Superior temporal gyrus (tissue), 1 donor: ENCODE measurements around the gene USP15.
"Not testable (repeated sequence)": the region's sequence is repeated elsewhere in the genome, so short reads cannot be mapped to it uniquely, and the experiment has no call there.

Experiments used
- DNase-seq: peaks from one replicate; pipeline ENCODE4 v3.0.0-alpha.2; 2016; ENCODE audit errors: extremely low spot score

USP15 gene

DNA sequence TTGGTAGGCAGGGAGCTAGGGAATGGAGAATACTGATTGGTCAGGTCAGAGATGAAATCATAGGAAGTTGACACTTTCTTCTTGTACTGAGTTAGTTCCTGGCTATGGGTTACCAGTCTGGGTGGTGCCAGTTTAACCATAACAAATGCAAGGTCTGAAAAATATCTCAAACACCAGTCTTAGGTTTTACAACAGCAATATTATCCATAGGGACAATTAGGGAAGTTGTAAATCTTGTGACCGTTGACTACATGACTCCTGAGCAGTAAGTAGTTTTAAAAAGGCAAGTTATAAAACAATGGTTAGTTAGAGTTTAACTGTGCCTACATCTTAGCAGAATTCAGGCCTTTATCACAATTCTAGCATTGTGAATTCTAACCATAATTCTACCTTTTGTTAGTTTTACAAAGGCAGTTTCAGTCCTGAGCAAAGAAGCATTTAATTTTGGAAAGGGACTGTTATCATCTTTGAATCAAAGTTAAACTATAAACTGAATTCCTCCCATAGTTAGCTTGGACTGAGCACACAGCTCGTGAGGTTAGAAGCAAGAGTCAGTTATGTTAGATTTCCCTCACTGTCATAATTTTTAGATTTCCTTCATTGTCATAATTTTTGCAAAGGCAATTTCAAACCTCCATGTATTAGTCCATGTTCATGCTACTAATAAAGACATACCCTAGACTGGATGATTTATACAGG, 186.7 kb downstream of the USP15 start:
- DNase-seq = no peak

DNA sequence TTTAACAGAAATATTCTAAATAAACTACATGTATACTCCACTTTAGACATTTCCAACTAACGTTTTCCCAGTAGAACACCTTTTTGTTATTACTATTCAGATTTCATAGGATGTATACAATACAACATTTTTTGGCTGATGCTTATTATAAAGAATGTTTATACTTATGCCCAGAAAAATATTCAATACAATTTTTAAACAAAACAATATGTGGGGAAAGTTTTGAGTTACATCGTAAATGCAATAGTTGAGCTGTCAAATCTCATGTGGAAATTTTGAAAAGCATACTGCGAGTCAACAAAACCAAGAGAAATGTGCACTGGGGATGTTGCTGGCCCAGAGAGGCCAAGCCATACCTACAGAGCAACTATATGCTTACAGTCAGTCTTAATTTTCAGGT, 188.2 kb downstream of the USP15 start:
- DNase-seq = no peak

DNA sequence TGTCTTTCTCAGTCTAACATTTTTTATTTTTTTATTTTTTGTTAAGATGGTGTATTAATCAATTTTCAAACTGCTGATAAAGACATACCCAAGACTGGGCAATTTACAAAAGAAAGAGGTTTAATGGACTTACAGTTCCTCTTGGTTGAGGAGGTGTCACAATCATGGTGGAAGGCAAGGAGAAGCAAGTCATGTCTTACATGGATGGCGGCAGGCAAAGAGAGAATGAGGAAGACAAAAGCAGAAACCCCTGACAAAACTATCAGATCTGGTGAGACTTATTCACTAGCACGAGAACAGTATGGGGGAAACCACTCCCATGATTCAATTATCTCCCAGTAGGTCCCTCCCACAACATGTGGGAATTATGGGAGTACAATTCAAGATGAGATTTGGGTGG, 195.2 kb downstream of the USP15 start:
- DNase-seq = not testable (repeated sequence)

DNA sequence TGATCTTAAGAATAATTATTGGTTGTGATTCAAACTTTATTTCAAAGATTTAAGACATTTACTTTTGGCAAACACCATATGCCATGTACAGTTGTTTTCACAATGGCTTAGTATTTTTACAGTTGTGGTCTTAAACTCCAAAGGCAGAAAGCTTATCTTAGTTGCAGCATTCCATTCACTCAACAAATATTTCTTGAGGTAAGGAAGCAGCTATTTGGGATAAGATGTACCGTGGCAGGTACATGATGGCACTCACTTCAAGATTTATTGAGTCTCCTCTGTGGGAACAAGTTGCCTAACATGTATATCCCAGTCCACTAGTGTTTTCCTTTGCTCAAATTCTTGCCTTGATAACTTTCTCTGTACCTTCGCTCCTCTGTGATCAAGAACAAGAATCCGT, 198.4 kb downstream of the USP15 start:
- DNase-seq = no peak

DNA sequence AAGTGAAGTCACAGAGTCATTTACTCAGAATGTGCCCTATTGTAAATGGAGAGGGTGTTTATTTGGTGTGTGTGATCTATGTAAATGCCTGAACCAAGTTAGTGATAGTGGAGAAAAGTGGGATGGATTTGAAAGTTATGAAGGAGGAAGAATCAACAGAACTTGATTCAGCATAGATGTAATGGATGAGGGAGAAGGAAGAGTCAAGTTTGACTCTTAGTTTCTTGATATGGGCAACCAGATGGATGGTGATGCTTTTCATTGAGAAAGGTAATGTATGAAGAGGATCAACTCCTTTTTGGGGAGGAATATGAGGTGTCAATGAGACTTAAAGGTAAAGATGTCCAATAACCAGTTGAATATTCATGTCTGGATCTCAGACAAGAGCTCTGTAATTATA, 199.8 kb downstream of the USP15 start:
- no peak for DNase-seq

DNA sequence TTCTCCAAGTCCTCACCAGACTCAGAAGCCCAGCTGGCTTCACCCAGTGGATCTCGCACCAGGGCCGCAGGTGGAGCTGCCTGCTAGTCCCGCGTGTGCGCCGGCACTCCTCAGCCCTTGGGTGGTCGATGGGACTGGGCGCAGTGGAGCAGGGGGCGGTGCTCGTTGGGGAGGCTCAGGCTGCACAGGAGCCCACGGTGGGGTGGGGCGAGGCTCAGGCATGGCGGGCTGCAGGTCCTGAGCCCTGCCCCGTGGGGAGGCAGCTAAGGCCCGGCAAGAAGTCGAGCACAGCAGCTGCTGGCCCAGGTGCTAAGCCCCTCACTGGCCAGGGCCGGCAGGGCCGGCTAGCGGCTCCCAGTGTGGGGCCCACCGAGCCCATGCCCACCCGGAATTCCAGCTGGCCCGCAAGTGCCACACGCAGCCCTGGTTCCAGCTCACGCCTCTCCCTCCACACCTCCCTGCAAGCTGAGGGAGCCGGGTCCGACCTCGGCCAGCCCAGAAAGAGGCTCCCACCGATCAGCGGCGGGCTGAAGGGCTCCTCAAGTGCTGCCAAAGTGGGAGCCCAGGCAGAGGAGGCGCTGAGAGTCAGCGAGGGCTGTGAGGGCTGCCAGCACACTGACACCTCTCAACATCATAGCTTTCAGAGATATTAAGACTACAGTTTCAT, 201.1 kb downstream of the USP15 start:
- not testable (repeated sequence) for DNase-seq

DNA sequence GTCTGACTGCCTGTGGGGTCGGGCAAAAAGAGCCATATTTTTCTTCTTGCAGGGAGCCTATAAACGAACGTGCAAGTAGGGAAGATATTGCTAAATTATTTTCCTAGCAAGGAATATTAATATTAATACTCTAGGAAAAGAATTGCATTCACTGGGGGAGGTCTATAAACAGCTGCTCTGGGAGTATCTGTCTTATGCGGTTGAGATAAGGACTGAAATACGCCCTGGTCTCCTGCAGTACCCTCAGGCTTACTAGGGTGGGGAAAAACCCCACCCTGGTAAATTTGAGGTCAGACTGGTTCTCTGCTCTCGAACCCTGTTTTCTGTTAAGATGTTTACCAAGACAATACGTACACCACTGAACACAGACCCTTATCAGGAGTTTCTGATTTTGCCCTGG, 203.0 kb downstream of the USP15 start:
- not testable (repeated sequence) for DNase-seq
